HT-29 (cell line): Measurements from ENCODE around the gene OR2A12. TPM values are rescaled to one million over a fixed set of nuclear protein-coding genes. Genes with fewer than 3 reads are reported as not detected.
"Not testable (repeated sequence)": the region's sequence is repeated elsewhere in the genome, so short reads cannot be mapped to it uniquely, and the experiment has no call there.

ENCODE experiments used
- DNase-seq: peaks from one replicate; pipeline ENCODE4 v3.0.0-alpha.2; 2015; ENCODE audit warnings: low spot score
- small RNA-seq: library from RNA; depleted of rRNA; stranded (forward); fragments of <200 nt; gene quantifications from one replicate; pipeline ENCODE3, GENCODE V24; 2014
- total RNA-seq: library from RNA; depleted of rRNA; stranded (reverse); fragments of >200 nt; shearing (Covaris generic); gene quantifications from 2 replicates; pipeline ENCODE4 v1.2.3, GENCODE V29; 2014; rRNA removed

Gene OR2A12
- total RNA-seq, 1 experiment from 2014 or later = not detected

DNA sequence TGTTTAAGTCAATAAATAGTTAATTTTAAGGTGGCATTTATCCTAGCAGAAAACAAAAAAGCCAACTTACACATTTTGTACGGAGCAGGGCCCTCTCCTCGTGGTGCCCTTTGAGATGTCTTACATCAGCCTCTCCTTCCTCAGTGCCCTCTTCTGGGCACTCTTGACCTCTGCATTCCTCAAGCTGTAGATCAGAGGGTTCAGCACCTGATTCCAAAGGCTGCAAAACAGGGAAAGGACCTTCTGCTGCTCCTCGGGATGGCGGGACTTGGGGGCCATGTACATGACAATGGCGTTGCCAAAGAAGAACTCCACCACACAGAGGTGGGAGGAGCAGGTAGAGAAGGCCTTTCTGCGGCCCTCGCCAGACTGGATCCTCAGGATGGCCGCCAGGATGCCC, 32.3 kb downstream of the OR2A12 start:
- DNase-seq = no peak

DNA sequence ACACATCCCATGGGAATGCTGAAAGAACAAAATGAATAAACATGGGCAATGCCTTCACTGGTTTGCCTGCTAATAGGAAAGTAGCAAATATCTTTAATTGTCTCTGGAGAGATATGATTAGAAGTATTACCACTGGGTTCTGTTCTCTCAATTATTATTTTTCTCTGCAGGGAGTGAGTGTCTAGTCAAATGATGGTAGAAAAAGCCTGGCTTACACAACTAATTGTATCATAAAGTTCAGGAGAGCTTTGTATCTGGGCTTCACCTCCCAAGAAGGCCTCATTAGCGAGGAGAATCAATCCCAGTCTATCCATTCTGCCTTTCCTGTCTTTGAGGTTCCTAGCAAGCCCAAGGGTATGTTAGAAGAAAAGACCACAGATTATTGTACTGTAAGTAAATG, 36.8 kb downstream of the OR2A12 start, which contains the start of gene OR2A14:
OR2A14 (plus strand) TSS at position 301 of the 400 bp plus-strand sequence. CDS start 5,937 bp downstream, outside the sequence.
- DNase-seq = no peak

DNA sequence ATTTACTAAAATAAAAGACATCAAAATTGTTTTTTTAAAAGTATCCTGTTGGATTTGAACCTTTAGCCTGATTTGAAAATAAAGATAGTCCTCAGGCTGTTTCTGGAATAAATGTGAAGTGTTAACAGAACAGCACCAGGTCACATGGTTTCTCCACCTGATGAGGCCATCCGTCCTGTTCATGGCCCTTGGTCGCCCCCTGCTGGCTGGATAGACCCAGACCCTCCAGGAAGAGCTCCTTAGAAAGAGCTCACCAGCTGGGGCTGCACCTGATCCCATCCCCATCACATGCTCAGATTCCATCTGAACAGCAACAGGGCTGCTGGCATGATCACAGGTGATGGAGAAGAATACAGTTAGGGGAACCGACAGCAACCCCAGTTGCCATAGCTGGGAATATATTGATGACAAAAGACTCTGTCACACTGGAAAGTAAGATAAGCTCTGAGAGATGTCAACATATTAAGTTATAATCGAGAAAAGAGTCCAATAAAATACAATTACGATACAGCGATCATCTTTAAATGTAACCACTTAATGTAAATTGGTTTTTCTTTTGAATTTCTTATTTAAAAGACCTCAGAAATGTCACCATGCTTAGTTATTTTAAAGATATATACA, 41.7 kb downstream of the OR2A12 start:
- peak; percentile 92 for DNase-seq

DNA sequence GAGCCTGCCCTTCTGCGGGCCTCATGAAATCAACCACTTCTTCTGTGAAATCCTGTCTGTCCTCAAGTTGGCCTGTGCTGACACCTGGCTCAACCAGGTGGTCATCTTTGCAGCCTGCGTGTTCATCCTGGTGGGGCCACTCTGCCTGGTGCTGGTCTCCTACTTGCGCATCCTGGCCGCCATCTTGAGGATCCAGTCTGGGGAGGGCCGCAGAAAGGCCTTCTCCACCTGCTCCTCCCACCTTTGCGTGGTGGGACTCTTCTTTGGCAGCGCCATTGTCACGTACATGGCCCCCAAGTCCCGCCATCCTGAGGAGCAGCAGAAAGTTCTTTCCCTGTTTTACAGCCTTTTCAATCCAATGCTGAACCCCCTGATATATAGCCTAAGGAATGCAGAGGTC, 43.5 kb downstream of the OR2A12 start:
- DNase-seq = not testable (repeated sequence)

DNA sequence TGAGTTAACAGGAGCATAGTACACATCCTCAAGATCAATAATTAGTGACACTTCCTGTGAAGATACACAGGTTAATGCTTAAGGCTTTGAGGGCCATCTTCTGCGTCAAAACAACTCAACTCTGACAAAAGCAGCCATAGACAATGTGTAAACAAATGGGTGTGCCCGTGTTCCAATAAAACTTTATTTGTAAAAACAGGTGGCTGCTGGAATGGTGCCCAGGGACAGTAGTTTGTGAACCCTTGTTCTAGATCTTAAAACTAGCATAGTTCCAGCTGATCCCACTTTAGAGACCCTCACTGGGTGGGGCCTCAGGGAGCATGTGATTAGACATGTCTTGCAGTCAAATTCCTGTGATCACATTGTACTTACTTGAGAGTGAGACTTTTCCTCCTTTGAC, 44.7 kb downstream of the OR2A12 start:
- DNase-seq = no peak

DNA sequence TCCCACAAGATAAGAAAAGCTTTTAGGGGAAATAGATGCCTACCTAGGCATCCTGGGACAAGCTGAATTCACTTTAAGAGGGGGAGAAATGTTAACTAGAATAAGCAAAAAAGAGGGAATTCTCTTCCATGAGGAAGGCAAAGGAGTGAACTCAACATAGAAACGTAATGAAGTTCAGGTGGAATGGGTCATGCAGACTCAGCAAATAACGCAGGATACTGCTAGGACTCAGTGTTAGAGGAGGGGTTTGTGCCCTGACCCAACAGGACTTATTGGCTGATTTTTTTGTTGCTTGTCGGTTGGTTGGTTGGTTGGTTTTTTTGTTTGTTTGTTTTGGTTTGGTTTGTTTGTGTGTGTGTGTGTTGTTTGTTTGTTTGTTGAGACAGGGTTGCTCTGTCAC, 46.2 kb downstream of the OR2A12 start:
- no peak for DNase-seq

DNA sequence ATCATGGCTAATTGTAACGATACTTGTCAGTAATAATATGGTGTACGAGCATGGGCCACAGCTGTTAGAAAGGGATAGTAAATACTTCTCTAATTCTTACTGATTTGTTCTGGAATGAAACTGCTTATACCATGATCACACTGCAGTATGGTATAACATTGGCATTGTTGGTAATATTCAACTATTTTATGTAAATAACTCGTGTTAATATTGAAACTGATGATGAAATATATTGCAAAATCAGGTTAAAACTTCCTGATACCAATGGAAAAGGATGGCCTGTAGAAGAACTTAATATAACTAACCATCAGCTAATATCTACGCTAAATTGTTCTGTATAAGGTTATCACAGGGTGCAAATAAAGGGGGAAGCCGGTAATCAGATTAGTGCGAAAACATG, 47.2 kb downstream of the OR2A12 start:
- DNase-seq = no peak

DNA sequence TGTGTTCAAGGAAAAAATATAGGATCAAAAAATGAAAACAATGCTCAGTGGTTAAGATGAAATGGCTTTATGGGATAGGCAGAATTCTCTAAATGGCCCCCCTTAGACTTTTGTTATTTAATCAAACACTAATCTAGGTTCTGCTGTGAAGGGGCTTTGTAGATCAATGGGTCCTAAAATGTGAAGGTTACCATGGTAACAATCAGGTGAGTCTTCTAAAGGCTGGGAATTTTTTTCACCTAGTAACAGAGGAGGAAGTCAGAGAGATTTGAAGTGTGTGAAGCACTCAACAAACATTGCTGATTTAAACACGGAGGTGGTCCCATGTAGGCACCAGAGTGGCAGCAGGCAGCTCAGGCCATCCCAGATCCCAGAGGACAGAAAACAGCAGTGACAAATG, 48.0 kb downstream of the OR2A12 start:
- DNase-seq = no peak

DNA sequence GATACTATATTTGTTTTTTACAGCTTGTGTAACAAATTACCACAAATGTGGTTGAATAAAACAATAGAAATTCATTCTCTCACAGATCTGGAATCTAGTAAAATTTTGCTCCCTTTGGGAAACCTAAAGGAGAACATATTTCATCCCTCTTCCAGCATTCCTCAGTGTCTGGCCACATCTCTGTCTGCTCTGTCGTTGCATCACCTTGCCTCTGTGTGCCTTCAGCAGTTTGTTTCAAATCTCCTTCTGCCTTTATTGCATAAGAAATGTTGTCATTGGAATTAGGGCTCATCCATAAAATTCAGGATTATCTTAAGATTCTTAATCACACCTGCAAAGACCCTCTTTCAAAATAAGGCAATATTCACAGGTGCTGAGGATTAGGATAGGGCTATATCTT, 51.4 kb downstream of the OR2A12 start:
- no peak for DNase-seq

DNA sequence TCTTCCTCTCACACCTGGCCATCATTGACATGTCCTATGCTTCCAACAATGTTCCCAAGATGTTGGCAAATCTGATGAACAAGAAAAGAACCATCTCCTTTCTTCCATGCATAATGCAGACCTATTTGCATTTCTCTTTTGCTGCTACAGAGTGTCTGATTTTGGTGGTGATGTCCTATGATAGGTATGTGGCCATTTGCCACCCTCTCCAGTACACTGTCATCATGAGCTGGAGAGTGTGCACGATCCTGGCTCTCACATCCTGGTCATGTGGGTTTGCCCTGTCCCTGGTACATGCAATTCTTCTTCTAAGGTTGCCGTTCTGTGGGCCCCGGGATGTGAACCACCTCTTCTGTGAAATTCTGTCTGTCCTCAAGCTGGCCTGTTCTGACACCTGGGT, 56.1 kb downstream of the OR2A12 start:
- DNase-seq = no peak

DNA sequence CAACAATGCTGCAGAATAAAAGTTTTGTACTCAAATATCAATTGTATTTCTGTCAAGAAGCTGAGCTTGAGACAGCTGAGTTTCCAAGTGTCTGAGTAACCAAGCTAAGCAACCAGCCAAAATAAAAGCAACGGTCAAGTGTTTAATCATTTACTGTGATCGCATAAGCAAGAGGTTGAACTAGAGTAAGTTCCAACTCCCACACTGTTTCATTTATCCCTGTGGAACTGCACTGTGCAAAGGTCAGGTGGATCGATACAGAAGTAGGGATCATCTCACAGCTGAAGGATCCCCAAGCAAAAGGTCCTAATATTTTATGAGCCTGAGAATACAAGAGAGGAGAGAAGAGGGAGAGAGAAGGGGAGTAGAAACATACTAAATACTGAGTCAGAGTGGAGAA, 58.3 kb downstream of the OR2A12 start:
- DNase-seq = no peak

DNA sequence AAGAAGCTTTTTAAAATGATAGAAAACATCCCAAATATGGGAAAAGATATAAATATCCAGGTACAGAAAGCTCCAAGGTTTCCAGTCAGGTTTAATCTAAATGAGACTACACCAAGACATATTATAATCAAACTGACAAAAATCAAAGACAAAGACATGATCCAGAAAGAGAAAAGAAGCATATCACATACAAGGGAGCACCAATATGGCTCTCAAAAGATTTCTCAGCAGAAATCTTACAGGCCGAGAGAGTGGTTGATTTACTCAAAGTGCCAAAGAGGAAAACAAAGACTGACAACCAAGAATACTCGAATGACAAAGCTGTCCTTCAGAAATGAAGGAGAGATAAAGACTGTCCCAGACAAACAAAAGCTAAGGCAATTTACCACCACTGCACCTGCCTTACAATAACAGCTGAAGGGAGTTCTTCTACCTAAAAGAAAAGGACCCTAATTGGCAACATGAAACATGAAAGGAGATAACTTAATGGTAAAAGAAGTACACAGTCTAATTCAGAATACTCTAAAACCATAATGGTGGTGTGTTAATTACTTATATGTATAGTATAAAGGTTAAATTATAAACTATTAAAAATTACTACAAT, 62.2 kb downstream of the OR2A12 start:
- no peak for DNase-seq

Small RNA genes within 50 kb of the gene (small RNA-seq; reads per million reads assigned to genes)
- not detected for gene OR2A41P

Other genes with a start within 250 kb of the OR2A12 start
- gene TCAF1, start 184.1 kb upstream of the OR2A12 start, total RNA-seq = 17.4 and 22.4 TPM in 2 replicates
- gene OR2F2, start 151.0 kb upstream of the OR2A12 start, total RNA-seq = not detected in 2 replicates
- not detected in 2 replicates for gene OR2F1, start 131.4 kb upstream of the OR2A12 start, total RNA-seq
- gene OR6B1, start 86.0 kb upstream of the OR2A12 start, total RNA-seq = not detected in 2 replicates
- gene OR2A5, start 37.3 kb upstream of the OR2A12 start, total RNA-seq = not detected in 2 replicates
- gene OR2A25, start 16.5 kb upstream of the OR2A12 start, total RNA-seq = not detected in 2 replicates
- gene OR2A2, start 23.3 kb downstream of the OR2A12 start, total RNA-seq = not detected in 2 replicates
- gene OR2A14, start 36.9 kb downstream of the OR2A12 start, total RNA-seq = not detected in 2 replicates
- gene CTAGE4, start 97.2 kb downstream of the OR2A12 start, total RNA-seq = 3.8 and 3.9 TPM in 2 replicates
- gene ARHGEF35, start 109.6 kb downstream of the OR2A12 start, total RNA-seq = 7.5 and 12.7 TPM in 2 replicates
- gene OR2A42, start 153.3 kb downstream of the OR2A12 start, total RNA-seq = not detected in 2 replicates
- 0.86 and 1.8 TPM in 2 replicates for gene OR2A7, start 178.5 kb downstream of the OR2A12 start, total RNA-seq
- not detected in 2 replicates for gene CTAGE8, start 183.0 kb downstream of the OR2A12 start, total RNA-seq
- gene OR2A1, start 226.1 kb downstream of the OR2A12 start, total RNA-seq = not detected in 2 replicates